DOHH2 (cell line): ENCODE results near the gene KDELR3.

Experiments used
- EZH2phosphoT487 ChIP-seq: fragments of 200-600 bp; sonication (generic); IDR thresholded peaks from 2 replicates; pipeline ENCODE4 v1.6.1; 2017; ENCODE audit warnings: borderline replicate concordance, mild to moderate bottlenecking, antibody characterized with exemption, low read length, moderate library complexity, mixed read lengths
- TF ChIP-seq, protein P1 (sequence below): fragments of 200-600 bp; sonication (generic); IDR thresholded peaks from one replicate; pipeline ENCODE4 v1.5.1; 2014; ENCODE audit warnings: antibody characterized with exemption, mild to moderate bottlenecking, low read depth, low read length; ENCODE audit not compliant: poor library complexity, severe bottlenecking

DNA sequence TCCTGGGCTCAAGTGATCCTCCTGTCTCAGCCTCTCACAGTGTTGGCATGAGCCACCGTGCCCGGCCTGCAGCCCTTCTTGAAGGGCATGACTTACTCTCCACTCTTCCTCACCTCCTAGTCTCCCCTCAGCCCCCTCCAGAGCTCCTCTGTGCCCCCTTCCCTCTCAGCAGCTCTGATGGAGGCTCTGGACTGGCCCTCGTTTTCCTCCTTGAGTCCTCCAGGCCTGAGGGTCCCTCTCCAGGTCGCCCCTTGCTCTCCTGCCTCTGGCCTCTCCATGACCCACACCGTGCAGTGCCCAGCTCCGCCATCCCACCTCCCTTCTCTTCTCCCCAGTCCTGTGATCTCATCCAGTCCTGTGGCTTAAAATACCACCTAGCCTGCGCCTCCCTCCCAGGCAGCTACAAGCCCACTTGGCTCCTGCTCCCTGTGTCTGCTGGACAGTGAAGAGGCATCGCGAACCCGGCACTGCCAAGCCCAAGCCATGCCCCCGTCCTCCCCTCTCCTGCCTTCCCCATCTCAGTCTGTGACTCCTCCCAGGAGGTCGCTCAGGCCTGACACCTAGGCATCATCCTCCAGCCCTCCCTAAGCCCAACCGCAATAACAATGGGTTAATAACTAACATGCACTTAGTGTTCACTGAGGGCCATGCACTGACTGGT lies 24.8 kb upstream of the KDELR3 start:
- TF ChIP-seq, protein P1, sequence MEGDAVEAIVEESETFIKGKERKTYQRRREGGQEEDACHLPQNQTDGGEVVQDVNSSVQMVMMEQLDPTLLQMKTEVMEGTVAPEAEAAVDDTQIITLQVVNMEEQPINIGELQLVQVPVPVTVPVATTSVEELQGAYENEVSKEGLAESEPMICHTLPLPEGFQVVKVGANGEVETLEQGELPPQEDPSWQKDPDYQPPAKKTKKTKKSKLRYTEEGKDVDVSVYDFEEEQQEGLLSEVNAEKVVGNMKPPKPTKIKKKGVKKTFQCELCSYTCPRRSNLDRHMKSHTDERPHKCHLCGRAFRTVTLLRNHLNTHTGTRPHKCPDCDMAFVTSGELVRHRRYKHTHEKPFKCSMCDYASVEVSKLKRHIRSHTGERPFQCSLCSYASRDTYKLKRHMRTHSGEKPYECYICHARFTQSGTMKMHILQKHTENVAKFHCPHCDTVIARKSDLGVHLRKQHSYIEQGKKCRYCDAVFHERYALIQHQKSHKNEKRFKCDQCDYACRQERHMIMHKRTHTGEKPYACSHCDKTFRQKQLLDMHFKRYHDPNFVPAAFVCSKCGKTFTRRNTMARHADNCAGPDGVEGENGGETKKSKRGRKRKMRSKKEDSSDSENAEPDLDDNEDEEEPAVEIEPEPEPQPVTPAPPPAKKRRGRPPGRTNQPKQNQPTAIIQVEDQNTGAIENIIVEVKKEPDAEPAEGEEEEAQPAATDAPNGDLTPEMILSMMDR = no peak
- no peak for TF ChIP-seq EZH2phosphoT487
